Transverse colon (tissue), 4 donors: Measurements from ENCODE around the gene SPEN.
"Not testable (repeated sequence)": the region's sequence is repeated elsewhere in the genome, so short reads cannot be mapped to it uniquely, and the experiment has no call there.

Experiments
- POLR2AphosphoS5 ChIP-seq, 3 donors: sonication (generic); formaldehyde crosslinking; IDR thresholded peaks; one replicate each; pipeline ENCODE4 v1.6.1; 2016; ENCODE audit warnings: antibody characterized with exemption in 3 of 3
- TF ChIP-seq, protein P1 (sequence below), 5 experiments: fragments of 200-600 bp in 3 of 5; fragments of 450-650 bp in 2 of 5; sonication (generic) in 3 of 5; IDR thresholded peaks; 1 replicate in 2 of 5; 2 replicates in 3 of 5; pipeline ENCODE4 v1.5.1; 2016 to 2017; ENCODE audit warnings: antibody characterized with exemption in 5 of 5, inconsistent platforms in 3 of 5, mild to moderate bottlenecking in 2 of 5, moderate library complexity in 1 of 5

DNA sequence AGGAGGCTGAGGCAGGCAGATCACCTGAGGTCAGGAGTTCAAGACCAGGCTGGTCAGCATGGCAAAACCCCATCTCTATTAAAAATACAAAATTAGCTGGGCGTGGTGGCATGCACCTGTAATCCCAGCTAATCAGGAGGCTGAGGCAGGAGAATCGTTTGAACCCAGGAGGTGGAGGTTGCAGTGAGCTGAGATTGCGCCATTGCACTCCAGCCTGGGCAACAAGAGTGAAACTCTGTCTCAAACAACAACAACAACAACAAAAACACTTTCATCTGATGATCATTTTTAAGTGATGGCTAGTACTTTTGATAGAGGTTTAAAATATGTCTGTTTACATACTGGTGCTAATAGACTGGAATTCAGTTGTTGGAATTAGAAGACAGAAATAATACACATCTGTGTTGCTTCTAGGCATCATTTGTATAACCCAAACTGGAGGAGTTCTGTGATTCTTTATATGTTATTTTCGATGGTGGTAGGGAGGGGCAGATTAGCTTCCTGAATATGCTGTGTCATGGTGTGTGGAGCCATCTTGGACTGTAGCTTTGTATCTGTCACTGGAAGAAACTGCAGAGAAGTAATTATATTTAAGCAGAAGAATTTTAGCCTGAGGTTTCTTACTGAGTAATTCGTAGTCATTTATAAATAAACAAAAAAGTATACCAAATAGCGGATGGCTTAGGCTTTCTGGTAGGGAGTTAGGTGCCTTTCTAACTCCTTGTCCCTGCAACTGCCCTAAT lies 45.5 kb downstream of the SPEN start:
- TF ChIP-seq, protein P1, sequence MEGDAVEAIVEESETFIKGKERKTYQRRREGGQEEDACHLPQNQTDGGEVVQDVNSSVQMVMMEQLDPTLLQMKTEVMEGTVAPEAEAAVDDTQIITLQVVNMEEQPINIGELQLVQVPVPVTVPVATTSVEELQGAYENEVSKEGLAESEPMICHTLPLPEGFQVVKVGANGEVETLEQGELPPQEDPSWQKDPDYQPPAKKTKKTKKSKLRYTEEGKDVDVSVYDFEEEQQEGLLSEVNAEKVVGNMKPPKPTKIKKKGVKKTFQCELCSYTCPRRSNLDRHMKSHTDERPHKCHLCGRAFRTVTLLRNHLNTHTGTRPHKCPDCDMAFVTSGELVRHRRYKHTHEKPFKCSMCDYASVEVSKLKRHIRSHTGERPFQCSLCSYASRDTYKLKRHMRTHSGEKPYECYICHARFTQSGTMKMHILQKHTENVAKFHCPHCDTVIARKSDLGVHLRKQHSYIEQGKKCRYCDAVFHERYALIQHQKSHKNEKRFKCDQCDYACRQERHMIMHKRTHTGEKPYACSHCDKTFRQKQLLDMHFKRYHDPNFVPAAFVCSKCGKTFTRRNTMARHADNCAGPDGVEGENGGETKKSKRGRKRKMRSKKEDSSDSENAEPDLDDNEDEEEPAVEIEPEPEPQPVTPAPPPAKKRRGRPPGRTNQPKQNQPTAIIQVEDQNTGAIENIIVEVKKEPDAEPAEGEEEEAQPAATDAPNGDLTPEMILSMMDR (IDR thresholded peaks at IDR 0.05), result not testable (repeated sequence)
- TF ChIP-seq POLR2AphosphoS5 (IDR thresholded peaks at IDR 0.05), result not testable (repeated sequence)
